Prostate gland (tissue), 2 donors: ENCODE results near the gene NDUFS2.

Experiments
- CTCF ChIP-seq, 4 experiments: fragments of 200-600 bp in 2 of 4; fragments of 450-650 bp in 2 of 4; sonication (generic) in 2 of 4; IDR thresholded peaks; 1 replicate in 3 of 4; 2 replicates in 1 of 4; pipeline ENCODE4 v1.5.1; 2016 to 2019; ENCODE audit warnings: antibody characterized with exemption in 4 of 4, mild to moderate bottlenecking in 2 of 4, moderate library complexity in 2 of 4
- POLR2A ChIP-seq: fragments of 450-650 bp; IDR thresholded peaks from one replicate; pipeline ENCODE4 v1.6.1; 2016; ENCODE audit warnings: antibody characterized with exemption, mild to moderate bottlenecking
- POLR2AphosphoS5 ChIP-seq: sonication (generic); formaldehyde crosslinking; IDR thresholded peaks from one replicate; pipeline ENCODE4 v1.6.1; 2017; ENCODE audit warnings: antibody characterized with exemption

DNA sequence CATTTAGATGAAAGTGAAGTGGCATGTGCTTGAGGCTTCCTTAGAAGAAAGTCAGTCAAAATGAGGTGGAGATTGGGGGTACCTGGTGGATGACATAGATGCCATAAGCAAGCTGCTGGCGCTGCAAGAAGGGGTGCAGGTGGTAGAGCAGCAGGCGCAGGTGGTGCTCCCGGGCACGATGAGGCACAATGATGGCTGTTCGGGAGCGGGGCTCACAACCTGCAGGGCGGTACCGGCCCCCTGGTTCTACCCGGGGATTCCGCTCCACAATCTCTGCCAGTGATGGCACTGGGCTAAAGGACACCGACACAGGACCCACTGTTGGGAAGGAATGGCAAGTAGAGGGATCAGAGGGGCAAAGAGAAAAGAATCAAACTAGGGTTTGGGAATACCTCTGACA is 27.3 kb upstream of the NDUFS2 start:
- TF ChIP-seq CTCF (IDR thresholded peaks at IDR 0.05) (no peak), POLR2A (no peak), POLR2AphosphoS5 (no peak)
